HG03139 (cell line): ENCODE results near the gene CEMP1.
A peak's percentile ranks its signal among the peaks of the same experiment; 100 is the strongest.

ENCODE experiments used
- ATAC-seq: cut with Tn5 transposase; IDR thresholded peaks from one replicate; pipeline ENCODE4 v1.9.1; 2021; ENCODE audit not compliant: unreplicated experiment

Gene CEMP1

DNA sequence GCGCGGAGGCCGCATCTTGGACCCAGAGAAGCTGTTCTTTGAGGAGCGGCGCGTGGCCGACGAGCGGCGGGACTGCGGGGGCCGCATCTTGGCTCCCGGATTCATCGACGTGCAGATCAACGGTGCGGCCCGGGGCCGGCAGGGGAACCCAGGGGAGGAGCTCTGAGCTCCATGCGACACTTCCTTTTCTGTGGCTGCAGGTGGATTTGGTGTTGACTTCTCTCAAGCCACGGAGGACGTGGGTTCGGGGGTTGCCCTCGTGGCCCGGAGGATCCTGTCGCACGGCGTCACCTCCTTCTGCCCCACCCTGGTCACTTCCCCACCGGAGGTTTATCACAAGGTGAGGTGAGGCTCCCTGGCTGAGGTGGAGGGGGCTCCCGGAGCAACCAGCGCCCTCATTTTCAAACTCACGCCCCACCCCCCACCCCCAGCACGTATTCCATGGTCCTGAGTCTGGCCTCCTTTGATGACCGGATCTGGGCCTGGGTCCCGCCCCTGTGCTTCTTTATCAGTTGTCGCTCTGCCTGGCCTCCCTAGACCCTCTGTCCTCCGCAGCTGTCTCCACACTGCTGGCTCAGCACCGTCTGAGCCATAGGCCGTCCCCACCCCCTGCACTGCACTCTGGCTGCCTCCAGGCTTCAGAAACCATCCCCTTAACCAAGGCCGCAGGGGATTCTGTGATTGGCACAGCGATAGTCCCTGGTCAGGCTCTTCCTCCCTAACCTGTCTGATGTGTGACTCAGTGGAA, 10.2 kb downstream of the CEMP1 start:
- no peak for ATAC-seq

GRCh38 chr16:2520097-2520783, 11.0 kb downstream of the CEMP1 start, which contains the start of gene AMDHD2:
Gene AMDHD2, plus strand, starts transcription at chr16:2520371. Its CDS starts 88 bp downstream, at chr16:2520459.
- ATAC-seq: peak; percentile 41

- no peak for ATAC-seq
Observed at GRCh38 chr16:2519711-2520080, 11.5 kb downstream of the CEMP1 start.

DNA sequence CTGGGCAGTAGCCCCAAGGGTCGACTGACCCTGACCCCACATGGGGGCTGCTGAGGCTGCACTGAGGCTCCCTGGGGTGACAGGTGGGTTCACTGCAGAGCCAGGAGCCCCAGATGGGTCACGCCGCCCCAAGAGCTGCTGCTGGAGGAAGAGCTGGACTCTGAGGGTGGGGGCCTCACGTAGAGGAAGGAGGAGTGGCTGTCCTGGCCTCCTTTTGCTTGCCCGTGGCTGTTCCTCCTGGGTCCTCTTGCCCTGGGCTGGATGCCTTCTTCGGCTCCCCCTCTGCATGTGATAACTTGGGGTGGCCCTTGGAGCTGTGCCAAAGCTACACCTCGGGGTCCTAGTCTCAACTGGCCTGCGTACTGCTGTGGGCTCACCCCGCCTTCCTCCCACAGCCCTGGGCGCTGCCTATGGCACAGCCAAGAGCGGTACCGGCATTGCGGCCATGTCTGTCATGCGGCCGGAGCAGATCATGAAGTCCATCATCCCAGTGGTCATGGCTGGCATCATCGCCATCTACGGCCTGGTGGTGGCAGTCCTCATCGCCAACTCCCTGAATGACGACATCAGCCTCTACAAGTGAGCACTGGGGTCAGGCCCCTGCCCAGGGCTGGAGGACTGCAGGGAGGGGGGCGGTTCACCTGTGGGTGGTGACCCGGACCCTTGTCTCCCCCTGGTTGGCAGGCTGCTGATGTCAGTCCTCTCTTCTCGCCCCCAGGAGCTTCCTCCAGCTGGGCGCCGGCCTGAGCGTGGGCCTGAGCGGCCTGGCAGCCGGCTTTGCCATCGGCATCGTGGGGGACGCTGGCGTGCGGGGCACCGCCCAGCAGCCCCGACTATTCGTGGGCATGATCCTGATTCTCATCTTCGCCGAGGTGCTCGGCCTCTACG, 12.1 kb downstream of the CEMP1 start:
- no peak for ATAC-seq

- no peak for ATAC-seq
Observed at GRCh38 chr16:2517954-2518605, 13.1 kb downstream of the CEMP1 start.

DNA sequence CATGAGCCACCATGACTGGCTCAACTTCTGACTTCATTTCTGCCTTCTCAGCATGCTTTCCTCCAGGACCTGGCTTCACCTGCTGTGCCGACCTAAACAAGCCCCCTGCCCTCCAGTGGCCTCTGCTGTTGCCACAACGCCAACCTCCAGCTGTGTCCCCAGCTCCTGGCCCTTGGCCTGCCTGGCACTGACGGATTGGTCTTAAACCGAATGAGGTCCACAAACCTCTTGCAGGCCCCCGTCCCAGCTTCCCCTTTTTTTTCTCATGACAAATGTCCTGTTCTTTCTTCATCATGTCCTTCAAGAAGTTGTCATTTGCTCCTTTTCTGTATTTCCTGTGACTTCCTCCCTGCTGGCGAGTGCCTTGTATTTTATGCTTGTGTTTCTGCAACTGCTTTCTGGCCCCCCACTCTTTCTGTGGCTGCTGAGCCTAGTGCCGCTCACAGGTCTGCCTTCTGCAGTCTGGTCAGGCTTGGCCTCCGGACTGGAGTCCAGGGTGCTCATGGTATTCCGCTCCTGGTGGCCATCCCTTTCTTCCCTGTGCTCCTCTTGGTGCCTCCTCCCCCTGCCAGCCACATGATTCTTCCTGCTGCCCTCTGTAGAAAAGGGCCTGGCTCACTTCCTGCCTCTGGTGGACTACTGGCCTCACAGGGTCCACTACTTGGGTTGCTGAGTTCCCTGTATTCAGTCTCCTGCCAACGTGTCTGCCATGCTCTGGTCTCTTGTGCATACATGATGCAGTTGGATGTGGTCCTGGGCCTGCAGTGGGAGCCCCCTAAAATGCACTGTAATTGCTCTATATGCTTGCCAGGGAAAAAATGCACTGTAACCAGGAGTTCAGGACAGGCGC, 14.6 kb downstream of the CEMP1 start:
- ATAC-seq: no peak

DNA sequence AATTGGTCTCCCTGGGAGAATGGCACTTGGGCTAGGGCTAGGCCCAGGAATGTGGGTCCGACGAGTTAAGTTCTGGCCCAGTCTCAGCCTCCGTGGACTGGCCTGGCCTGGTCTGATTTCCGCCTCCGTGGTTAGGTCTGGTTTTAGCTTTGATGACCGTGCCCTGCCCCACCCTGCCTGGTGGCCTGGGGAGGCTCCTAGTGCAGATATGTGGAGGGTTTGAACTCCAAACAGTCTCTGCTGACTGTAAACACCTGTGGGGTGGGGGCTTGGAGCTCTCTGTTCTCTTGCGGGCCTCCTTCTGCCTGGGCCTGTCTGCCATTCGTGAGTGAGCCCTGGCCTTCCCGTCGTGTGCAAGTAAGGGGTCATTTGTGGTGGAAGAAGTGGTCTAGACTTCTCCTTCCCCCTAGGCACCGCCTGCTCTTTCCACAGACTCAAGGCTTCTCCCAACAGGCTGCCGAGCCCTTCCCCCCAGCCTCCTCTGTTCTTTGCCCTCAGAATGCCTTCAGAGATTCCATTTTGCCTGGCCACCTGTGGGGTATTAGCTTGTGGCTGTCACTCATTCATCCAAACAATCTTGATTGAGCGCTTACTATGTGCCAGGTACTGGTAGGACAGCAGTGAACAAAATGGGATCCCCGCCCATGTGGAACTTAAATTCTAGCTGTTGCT, 15.9 kb downstream of the CEMP1 start:
- ATAC-seq: no peak

DNA sequence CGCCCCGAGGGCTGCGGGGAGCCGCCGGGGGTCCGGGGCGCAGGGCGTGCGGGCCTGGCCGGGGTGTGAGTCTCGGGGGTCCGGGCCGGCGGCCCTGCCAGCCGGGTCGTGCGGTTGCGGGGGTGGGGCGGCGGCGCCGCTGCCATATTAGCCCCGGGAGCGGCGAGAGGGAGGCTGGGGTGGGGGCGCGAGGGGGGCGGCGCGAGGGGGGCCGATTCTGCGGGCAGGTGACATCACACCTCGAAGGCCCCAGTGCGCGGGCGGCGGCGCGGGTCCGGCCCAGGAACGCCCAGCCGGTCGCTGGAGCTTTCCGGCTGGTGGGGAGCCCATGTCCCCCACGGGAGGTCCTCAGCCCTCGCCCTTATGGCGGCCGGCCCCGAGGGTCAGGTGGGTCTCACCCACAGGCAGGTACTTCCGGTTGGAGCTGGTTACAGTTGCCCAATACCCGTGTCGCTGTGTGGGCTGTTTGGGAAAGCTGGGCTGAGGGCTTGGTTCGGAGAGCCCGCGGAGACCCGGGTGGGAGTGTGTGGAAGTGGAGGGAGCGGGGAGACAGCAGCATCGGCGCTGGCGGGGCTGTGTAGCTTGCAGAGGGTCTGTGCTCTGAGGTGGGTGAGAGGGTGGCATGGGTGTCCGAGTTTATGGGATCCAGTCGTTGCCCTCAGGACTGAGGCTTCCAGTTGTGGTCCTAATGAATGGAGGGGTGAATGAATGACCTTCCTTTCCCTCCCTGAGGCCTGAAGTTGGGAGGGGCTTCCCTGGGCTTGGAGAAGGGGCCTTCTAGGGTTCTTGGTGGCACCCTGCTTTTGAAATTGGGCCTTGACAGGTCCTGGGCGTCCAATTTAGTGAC, 16.7 kb downstream of the CEMP1 start:
- ATAC-seq: no peak

DNA sequence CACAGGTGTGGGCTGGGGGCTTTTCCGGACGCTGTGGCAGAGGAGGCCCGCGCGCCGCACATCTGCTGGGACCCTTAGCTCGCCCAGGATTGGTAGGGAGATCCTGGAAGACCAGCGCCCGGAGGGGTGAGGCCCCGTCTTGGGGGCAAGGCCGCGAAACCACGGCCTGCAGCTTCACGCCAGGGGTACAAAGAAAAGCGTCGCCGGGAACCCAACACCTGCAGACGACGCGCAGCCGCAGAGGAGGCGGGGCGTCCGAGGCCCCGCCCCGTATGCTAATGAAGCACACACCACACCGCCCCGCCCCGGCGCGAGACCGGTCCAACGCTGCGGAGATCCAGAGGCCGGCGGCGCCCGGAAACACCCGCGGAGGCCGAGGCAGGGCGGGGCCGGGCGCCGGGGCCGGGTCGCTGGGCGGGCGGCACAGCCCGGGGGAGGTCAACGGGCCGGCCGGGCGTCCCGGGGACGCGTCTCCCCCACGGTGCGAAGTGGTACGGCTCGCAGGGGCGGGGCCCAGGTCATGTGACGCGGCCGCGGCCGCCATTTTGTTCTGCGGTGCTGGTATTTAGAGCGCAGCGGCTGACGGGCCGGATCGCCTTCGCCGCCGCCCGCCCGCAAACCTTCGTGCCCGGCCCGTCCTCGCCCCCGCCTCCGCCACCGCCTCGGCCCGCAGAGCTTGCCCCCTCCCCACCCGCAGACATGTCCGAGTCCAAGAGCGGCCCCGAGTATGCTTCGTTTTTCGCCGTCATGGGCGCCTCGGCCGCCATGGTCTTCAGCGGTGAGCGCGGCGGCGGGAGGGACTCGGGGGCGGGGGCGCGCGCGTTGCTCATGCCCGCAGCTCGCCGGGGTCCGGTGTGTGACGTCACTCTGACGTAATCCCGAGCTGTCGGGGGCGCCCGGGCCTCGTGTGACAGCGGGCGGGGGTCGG, 17.5 kb downstream of the CEMP1 start, which contains the start of gene ATP6V0C:
ATP6V0C (plus strand) TSS at position 548 of the 928 bp plus-strand sequence; CDS start at position 700, 152 bp downstream.
- peak; percentile 74 for ATAC-seq

DNA sequence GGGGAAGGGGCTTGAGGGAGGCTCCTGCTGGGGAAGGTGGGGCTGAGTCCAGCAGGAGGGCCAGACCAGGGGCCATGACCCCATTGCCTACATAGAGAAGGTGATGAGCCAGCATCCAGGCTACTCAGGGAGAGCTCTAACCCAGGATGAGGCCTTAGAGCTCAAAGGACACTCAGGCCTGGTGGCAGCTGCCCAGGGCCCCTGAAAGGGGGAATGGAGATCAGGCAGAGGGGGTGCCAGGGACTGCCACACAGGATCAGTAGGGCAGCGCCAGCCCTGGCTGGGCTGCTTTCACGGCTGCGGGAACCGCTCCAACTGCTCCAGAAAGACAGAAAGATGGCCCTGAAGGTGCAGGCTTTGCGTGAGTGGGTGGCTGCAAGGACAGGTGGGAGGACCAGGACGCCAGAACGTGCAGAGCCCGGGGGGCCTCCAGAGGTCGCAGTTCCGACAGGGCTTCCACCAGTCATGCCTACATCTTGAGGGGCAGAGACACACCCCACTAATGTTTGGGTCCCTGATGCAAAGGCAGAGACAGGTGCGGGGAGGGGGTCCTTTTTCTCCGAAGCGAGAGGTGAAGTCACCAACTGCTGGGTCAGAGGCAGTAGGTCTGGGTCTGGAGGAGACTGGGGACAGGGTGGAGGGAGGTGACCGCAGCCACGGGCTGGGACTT, 18.3 kb downstream of the CEMP1 start:
- no peak for ATAC-seq

DNA sequence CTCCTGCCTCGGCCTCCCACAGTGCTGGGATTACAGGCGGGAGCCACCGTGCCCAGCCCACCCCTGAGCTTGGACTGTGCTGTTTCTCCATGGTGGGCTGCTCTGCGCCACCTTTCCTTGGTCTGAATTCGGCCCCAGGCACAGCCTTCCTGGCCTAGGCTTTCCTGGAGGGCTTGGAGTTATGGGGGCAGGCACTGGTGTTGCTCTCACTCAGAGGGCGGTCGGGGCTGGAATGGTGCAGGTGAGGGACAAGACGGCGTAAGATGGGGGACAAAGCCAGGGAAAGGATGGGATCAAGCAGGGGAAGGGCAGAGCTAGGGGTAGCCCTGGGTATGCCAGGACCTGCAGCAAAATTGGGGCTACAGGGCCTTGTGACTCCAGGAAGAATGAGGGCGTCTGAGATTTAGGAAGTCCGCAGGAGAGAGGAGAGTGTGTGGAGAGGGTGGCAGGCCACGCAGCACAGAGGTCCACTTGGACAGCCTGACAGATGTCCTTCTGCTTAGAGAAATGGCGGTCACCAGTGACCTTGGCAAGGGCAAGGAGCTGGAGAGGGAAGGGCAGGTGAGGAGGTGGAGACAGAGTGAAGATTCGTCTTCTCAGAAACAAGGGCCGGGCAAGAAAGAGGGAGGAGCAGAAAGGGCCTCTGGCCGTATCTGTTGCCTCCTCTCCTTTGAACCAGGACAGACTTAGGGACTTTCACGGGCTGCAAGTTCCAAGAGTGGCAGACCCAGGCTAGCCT, 19.0 kb downstream of the CEMP1 start:
- no peak for ATAC-seq

DNA sequence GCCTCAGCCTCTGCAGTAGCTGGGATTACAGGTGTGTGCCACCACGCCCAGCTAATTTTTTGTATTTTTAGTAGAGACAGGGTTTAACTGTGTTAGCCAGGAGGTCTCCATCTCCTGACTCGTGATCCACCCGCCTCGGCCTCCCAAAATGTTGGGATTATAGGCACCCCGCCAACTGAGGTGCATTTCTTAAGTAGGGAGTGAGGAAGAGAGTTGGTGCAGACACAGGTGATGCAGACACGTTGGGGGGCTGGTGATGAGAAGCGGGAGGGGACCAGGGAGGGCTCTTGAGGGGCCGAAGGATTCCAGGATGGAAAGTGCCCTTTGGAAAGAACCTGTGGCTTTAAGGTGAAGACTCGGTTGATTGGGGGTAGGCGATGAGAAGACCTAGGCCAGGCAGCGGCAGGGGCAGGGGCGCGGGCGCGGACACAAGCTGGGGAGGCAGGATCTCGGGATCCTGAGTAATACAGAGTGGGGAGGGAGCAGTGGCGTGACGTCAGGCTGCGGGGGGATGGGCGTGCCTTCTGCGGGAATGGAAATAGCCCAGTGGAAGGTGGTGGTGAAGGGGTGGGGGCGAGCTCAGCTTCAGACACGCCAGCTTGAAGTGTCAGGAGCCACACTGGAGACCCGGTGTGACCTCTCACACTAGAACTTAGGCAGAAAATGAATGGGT, 19.9 kb downstream of the CEMP1 start:
- ATAC-seq: no peak

DNA sequence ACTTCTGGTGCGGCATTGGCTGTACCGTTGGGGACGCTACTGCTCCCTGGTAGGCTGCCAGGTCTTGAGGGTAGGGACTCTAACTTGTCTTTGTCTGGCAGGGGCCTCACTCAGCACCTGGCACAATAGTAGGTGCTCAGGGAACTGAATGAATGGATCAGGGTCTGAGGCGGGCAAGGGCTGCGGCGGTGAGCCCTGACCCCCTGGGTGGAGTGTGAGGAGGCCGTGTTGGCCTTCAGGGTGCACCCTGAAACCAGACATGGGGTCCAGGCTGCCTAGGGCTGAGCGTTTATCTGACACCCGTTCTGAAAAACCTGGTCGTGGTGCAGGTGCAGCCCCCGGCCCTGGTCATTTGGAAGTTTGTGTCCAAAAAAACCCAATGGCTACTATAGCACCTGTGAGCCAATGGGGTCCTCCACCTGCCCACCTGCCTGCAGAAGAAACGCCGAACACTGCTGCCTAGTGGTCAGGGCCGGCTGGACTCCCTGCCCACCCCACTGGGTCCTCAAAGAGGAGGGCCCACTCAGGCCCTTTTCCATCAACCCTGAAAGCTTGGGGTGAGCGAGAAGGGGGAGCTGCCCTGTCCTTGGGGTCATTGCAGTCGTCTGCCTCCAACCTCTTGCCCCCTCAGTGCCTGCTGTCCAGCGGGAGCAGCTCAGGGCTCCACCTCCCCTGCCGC, 22.3 kb downstream of the CEMP1 start:
- no peak for ATAC-seq

DNA sequence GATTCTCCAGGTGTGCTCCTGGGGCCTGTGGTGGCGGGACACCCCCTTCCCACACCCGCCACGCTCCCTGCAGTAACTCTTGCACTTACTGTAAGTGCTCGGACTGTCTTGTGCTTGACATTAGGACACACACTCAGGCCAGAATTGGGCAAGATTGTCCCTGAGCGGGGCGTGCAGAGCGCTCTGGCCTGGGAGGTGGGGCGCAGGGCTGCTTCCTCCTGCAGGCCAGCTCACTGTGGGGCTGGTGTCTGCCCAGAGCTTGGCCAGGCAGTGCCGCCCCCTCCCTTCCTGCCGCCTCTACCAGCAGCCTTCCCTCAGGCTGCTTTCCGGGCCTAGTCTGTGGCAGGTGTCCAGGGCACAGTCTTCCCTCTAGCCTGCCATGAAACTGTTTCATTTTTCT, 23.5 kb downstream of the CEMP1 start:
- no peak for ATAC-seq

- ATAC-seq: no peak
Observed at GRCh38 chr16:2507052-2507659, 24.1 kb downstream of the CEMP1 start.
